NT2/D1 (cell line): Measurements from ENCODE around the gene SELP.

Source experiments
- SUZ12 ChIP-seq: IDR thresholded peaks from 2 replicates; pipeline ENCODE4 v1.6.1; 2011; ENCODE audit not compliant: insufficient read length, insufficient read depth; ENCODE audit errors: extremely low read depth
- YY1 ChIP-seq: IDR thresholded peaks from 2 replicates; pipeline ENCODE4 v1.6.1; 2011; ENCODE audit not compliant: insufficient read length, insufficient read depth
- ZNF274 ChIP-seq: IDR thresholded peaks from 2 replicates; pipeline ENCODE4 v1.6.1; 2011; ENCODE audit warnings: mild to moderate bottlenecking, low read depth, low read length

DNA sequence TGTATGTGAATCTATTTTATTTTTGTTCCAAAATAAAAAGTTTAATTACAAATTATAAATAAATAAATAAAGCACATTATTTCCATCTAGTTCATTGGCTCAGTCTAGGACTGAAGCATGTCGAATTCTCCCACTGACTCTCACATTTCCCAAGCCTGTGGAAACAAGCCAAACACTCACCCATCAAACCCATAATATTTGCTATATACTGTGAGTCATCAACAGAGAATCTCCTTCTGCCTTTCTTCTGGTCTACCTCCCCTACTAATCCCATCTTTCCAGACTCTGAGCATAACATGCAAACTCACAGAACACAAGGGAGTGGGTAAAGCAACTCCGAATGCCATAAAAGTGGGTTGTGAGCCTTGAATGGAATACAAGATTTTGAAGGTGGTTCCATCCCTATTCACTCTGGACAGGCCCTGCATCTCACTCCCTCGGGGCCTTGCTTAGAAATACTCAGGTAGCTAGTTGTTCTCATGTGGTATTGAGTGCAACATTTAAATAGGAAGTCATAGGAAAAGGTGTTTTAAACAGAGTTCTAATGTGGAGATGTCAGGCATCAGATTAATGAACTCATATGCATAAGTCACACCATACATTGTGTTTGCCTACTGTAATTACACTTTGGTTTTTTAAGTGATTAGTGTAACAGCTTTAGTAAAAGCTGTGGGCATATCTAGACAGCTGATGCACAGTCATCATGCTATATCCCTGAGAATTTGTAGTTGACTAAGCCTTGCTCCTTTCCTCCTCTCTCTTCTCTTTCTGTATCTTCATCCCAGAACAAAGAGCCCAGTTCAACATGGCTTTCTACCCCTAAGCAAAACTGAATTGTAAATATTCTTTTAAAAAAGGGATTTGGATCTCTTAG lies 90.7 kb downstream of the SELP start:
- TF ChIP-seq SUZ12 (no peak), YY1 (no peak), ZNF274 (no peak)
